ENCODE data around the gene ATOH8. TPM values are rescaled to one million over a fixed set of nuclear protein-coding genes. Genes with fewer than 3 reads are reported as not detected.

ATOH8 gene
- total RNA-seq, 1 donor from 2014 or later, result 13.8 TPM

- Mint-ChIP-seq H3K9me3 (peaks cover 38% of the 10 kb centered on the region), H3K4me1 (no peaks in the 10 kb centered on the region), H3K4me3 (no peak overlapping the region), H3K27ac (no peak overlapping the region), H3K27me3 (ENCODE audit: low read depth) (no peaks in the 10 kb centered on the region), H3K36me3 (peaks cover 10% of the 10 kb centered on the region)
- TF ChIP-seq CTCF (IDR thresholded peaks at IDR 0.05; ENCODE audit: unreplicated experiment), result no peak
- DNase-seq (ENCODE audit: low spot score in 2 of 2, unreplicated experiment in 2 of 2), result no peak
Measured at GRCh38 chr2:85834466-85834865, 80.7 kb downstream of the ATOH8 start.

Small RNA genes lying within 50 kb of the gene (microRNA-seq; reads per million reads assigned to microRNA genes)
- not detected for gene MIR6071

Other genes with a start within 250 kb of the ATOH8 start
- gene MAT2A, start 214.8 kb upstream of the ATOH8 start, total RNA-seq, result 263 to 274 TPM (median 271 TPM) in 3 replicates
- 57.4 to 58.2 TPM (median 57.7 TPM) in 3 replicates for gene GGCX, start 192.5 kb upstream of the ATOH8 start, total RNA-seq
- 51.0 to 55.7 TPM (median 55.5 TPM) in 3 replicates for gene VAMP8, start 176.4 kb upstream of the ATOH8 start, total RNA-seq
- 2.5 to 3.7 TPM (median 3.4 TPM) in 3 replicates for gene VAMP5, start 169.6 kb upstream of the ATOH8 start, total RNA-seq
- gene RNF181, start 158.2 kb upstream of the ATOH8 start, total RNA-seq, result 76.6 to 87.4 TPM (median 82.8 TPM) in 3 replicates
- gene TMEM150A, start 151.3 kb upstream of the ATOH8 start, total RNA-seq, result 13.5 to 15.2 TPM (median 14.4 TPM) in 3 replicates
- gene C2orf68, start 141.9 kb upstream of the ATOH8 start, total RNA-seq, result 70.8 to 79.0 TPM (median 74.6 TPM) in 3 replicates
- gene USP39, start 137.8 kb upstream of the ATOH8 start, total RNA-seq, result 45.5 to 51.1 TPM (median 49.9 TPM) in 3 replicates
- gene SFTPB, start 85.8 kb upstream of the ATOH8 start, total RNA-seq, result not detected in 3 replicates
- 0.43 TPM in 1 of 3 replicates, not detected in the others for gene GNLY, start 59.6 kb upstream of the ATOH8 start, total RNA-seq
- gene ST3GAL5, start 135.0 kb downstream of the ATOH8 start, total RNA-seq, result 23.2 to 28.6 TPM (median 25.8 TPM) in 3 replicates

Measured in mesothelial cell of epicardium (in vitro differentiated cells).